ENCODE data around the gene RIPK3.

- TF ChIP-seq, protein P1, sequence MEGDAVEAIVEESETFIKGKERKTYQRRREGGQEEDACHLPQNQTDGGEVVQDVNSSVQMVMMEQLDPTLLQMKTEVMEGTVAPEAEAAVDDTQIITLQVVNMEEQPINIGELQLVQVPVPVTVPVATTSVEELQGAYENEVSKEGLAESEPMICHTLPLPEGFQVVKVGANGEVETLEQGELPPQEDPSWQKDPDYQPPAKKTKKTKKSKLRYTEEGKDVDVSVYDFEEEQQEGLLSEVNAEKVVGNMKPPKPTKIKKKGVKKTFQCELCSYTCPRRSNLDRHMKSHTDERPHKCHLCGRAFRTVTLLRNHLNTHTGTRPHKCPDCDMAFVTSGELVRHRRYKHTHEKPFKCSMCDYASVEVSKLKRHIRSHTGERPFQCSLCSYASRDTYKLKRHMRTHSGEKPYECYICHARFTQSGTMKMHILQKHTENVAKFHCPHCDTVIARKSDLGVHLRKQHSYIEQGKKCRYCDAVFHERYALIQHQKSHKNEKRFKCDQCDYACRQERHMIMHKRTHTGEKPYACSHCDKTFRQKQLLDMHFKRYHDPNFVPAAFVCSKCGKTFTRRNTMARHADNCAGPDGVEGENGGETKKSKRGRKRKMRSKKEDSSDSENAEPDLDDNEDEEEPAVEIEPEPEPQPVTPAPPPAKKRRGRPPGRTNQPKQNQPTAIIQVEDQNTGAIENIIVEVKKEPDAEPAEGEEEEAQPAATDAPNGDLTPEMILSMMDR (conservative IDR thresholded peaks at IDR 0.05): no peak
- no peak for TF ChIP-seq ZFX (IDR thresholded peaks at IDR 0.05)
Observed at GRCh38 chr14:24290746-24291145, 49.0 kb downstream of the RIPK3 start.

Measured in C4-2B (cell line).